Testis (tissue), 2 donors: ENCODE measurements around the gene FMC1.

ENCODE experiments used
- POLR2A ChIP-seq: fragments of 450-650 bp; IDR thresholded peaks from one replicate; pipeline ENCODE4 v1.6.1; 2017; ENCODE audit warnings: antibody characterized with exemption, mild to moderate bottlenecking, moderate library complexity
- TF ChIP-seq, protein P1 (sequence below), 3 experiments: fragments of 450-650 bp in 2 of 3; fragments of 200-600 bp in 1 of 3; sonication (generic) in 1 of 3; IDR thresholded peaks; one replicate each; pipeline ENCODE4 v1.5.1; 2016 to 2019; ENCODE audit warnings: antibody characterized with exemption in 3 of 3, mild to moderate bottlenecking in 2 of 3, moderate library complexity in 1 of 3

DNA sequence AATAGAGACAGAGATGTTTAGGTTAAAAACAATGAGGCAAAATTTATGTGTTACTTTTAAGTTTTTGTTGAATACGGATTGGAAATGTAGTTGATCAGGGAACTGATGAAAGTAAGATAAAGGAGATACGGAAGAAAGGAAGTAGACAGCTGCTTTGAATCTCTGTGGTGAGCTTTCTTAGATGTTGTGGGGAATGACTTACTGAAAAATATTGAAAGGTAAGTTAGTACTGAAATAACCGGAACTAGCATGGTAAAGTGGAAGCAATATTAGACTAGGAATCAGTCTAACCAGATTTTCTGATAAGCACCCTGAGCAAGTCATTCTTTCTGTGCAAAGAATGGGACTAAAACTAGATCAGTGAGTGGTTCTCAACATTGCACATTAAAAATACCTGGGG is 53.4 kb downstream of the FMC1 start:
- TF ChIP-seq, protein P1, sequence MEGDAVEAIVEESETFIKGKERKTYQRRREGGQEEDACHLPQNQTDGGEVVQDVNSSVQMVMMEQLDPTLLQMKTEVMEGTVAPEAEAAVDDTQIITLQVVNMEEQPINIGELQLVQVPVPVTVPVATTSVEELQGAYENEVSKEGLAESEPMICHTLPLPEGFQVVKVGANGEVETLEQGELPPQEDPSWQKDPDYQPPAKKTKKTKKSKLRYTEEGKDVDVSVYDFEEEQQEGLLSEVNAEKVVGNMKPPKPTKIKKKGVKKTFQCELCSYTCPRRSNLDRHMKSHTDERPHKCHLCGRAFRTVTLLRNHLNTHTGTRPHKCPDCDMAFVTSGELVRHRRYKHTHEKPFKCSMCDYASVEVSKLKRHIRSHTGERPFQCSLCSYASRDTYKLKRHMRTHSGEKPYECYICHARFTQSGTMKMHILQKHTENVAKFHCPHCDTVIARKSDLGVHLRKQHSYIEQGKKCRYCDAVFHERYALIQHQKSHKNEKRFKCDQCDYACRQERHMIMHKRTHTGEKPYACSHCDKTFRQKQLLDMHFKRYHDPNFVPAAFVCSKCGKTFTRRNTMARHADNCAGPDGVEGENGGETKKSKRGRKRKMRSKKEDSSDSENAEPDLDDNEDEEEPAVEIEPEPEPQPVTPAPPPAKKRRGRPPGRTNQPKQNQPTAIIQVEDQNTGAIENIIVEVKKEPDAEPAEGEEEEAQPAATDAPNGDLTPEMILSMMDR (IDR thresholded peaks at IDR 0.05), result no peak
- TF ChIP-seq POLR2A, result no peak
